Measurements from ENCODE around the gene RAET1L.
"Not testable (repeated sequence)": the region's sequence is repeated elsewhere in the genome, so short reads cannot be mapped to it uniquely, and the experiment has no call there.

Gene RAET1L

DNA sequence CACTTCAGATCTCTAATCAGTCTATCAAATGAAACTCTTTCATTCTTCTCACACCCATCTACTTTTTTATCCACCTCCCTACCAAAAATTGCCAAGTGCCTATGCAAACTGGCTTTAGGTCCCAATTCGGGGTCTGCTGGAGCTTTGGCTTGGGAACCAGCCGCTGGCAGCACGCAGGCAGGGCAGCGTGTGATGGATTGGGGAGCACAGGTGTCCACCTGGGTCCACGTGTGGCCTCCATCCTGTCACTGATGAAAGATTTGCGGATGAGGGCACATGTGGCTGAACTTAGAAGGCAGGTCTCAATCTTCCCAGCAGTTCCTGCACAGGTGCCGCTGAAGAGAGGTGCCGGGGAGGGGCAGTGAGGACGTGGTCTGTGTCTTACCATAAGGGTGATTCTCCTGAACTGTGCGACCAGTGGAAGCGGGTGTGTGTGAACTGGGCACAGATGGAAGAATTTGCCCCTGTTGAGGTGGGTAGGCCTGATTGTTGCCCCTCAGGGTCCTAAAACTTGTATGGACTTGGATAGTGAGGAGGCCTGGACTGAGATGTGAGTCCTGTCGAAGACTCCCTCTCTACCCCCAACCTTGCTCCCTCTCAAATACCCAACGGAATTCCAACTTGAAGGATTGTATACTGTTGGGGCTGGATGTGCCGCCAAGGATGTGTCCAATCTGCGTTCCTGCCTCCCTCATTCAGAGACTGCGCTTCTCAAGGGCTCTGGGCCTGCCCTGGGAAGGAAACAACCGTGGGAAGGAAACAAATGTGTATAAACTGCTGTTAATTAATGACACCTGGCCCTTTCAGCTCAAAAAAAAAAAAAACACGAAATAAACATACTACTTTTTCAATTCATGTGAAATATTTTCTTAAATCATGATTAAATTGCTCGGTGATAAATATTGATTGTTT, 18.4 kb upstream of the RAET1L start:
- no peak for DNase-seq

DNA sequence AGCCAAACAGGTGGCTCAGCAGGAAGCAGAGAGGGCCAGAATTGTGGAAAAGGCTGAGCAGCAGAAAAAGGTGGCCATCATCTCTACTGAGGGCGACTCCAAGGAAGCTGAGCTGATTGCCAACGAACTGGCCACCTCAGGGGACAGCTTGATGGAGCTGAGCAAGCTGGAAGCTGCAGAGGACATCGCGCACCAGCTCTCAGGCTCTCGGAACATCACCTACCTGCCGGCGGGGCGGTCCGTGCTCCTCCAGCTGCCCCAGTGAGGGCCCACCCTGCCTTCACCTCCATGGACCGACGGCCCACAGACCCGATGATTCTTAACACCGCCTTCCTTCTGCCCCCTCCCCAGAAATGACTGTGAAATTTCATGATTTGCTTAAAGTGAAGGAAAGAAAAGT, 17.8 kb upstream of the RAET1L start:
- DNase-seq: no peak

DNA sequence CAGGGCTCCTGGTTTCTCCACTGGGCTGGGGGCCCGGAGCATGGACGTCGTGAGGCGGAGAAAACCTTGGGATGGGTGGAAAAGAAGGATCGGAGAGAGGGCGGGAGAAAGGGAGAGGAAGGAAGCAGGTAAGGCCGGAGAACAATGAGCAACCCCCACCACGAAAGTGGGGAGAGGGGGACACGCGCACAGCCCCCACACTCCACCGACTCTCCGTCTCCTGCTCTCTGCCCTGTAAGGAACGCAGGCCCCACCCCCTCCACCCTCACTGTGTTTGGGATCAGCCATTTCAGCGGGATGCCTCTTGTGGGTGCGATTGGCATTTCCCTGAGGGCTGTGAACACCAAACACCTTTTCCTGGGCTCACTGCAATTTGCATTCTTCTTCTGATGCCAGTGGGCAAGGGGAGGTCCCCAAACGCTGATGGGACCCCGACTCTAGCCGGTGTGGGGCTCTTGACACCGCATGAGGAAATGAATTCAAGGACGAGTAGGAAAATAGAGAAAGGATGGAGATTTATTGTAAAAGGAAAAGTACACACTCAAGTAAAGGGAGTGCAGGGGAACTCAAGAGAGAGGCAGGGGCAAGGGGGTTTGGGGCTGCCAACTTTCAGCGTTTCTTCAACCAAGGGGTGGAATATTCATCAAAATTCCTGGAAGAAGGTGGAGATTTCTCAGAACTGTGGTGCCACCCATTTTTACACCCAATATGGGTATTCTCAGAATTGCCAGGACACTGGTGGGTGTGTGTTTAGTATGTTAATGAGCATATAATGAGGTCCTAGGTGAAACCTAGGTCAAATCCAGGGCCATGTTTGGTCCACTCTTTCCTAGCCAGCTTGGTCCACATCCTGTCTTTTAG, 13.1 kb upstream of the RAET1L start:
- no peak for DNase-seq

DNA sequence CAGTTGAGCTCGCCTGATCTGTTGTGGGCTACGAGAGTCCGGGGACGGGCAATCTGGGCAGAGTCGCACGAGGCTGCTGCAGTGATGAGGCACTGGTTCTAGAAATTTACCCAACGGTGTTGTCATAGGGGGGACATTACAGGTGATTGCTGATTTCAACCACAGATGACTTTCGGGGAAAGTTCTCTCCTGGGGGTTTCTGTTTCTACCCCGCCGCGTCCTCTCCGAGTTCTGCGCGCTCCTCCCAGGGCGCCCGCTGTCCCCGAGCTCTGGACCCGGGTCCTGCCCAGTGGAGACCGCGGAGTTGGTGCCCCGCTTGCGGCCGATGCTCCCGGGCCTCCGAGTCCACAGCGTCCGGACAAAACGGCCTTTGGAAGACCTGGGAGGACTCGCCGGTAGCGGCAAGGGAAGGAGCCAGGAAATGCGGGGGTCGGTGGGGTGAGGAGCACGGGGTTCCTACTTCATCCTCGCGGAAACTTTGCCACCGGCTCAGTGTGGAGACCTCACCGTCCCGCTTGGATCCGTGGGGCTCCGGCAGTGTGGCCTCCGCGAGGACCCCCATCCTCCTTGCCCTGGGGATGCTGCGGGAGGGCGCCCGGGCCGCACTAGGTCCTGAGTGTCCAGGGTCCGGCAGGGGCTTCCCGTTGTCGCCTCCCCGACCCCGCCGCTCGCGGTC, 12.3 kb upstream of the RAET1L start:
- DNase-seq: no peak

- no peak for DNase-seq
Measured at GRCh38 chr6:150036081-150036480, 10.7 kb upstream of the RAET1L start.

GRCh38 chr6:150033207-150033771, 8.0 kb upstream of the RAET1L start:
- peak; percentile 50 for DNase-seq

DNA sequence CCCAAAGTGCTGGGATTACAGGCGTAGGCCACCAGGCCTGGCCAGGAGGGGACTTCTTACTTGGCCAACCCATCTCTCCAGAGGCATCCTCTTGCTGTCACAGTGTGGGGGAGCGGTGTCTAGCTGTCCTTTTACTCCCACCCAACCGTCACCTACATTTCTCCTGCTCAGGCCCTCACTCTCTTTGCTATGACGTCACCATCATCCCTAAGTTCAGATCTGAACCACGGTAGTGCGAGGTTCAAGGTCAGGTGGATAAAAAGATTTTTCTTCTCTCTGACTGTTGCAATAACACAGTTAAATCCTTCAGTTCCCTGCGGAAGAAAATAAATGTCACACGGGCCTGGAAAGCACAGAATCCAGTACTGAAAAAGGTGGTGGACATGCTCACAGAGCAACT, 7.3 kb upstream of the RAET1L start:
- DNase-seq: no peak

DNA sequence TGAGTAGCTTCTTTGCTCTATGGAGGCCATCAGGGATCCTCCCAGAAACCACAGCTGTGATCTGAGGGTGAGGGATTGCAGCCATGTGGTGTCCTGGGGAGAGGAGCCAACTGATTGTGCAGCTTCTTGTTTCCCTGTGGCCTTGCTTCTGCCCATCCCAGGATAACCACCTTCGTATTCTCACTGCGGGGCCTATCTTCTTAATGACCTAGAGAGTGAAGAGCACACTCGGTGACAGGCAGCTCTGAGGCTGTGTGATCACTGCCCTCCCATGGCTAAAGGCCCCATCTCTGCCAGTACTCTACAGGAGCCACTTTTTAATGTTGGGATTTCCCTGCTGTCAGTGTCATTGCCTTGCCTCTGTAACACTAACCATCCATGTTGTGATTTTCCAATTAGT, 5.3 kb upstream of the RAET1L start:
- DNase-seq: no peak

DNA sequence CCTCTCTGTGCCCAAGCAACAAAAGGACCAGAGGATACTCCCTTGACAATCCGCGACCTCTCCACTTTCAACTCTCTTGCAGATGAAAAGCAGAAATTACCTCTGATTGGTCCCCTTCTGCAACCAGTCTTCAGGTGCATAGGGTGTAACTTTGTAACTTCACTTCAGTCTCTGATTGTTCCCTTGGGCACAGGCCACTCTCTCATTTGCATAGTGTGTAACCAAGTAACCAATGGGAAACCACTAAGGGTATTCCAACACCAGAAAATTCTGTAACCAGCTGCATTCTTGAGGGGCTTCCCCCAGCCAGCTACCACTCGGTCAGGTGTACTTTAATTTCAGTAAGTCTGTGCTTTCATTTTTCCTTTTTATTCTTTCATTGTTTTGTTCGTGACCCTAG, 4.4 kb upstream of the RAET1L start:
- DNase-seq: no peak

- DNase-seq: no peak
Measured at GRCh38 chr6:150029276-150029675, 3.9 kb upstream of the RAET1L start.

- DNase-seq: no peak
Measured at GRCh38 chr6:150028799-150029198, 3.5 kb upstream of the RAET1L start.

GRCh38 chr6:150027806-150028565, 2.7 kb upstream of the RAET1L start:
- DNase-seq: no peak

GRCh38 chr6:150026976-150027805, 1.9 kb upstream of the RAET1L start:
- no peak for DNase-seq

- DNase-seq: no peak
Measured at GRCh38 chr6:150024646-150025155, 631 bp downstream of the RAET1L start.

DNA sequence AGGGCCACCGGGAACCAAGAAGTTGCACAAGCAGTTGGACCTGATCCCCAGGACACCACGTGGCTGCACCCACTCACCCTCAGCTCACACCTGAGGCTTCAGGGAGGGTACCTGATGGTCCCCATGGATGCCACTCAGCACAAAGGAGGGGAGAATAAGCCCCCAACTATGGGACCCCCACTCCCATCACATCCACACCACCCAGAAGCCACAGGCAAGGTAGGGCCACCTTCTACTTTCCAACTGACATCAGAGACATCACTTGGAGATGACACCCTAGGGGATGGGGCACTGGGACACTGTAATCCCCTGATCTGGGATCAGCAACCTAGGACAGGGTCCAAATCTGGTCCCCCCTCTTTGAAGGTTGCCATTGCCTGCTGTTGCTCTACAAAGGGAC, 1.3 kb downstream of the RAET1L start:
- not testable (repeated sequence) for DNase-seq

GRCh38 chr6:150021870-150022269, 3.5 kb downstream of the RAET1L start:
- not testable (repeated sequence) for DNase-seq

DNA sequence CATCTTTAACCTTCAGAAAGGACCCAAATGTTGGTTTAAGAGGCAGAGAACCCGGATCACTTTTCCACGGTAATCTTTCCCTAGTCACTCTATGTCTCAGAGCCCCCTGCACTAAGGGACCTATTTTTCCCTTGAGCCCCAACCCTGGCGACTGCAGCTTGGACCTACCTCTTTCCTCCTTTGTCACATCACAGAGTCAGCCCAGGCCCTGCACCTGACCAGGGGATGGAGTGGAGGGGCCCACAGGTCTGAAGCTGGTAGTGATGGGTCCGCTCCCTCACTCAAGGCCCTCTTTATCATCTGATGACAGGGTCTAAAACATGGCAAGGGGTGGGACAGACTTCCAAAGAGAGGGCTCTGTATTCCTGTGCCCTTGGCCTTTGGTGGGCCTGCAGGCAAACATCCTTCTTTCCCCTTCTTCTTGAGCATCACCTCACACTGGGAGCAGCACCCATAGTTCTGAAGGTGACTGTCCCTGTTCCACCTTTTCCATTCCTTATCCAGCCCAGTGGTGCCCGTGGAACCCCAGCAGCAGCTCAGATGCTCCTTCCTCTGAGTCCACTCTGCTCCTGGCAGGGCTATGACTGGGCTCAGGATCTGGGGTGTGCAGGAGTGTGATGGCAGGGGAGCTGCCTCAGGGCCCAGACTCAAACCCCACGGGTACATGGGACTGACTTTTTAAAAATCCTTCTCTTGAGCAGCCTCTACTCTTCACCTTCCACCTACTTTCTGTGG, 6.3 kb downstream of the RAET1L start:
- no peak for DNase-seq

- DNase-seq: not testable (repeated sequence)
Measured at GRCh38 chr6:150017186-150017521, 8.2 kb downstream of the RAET1L start.

- DNase-seq: peak; percentile 29
Measured at GRCh38 chr6:150016324-150017185, 8.8 kb downstream of the RAET1L start.
